GM18951 (cell line): Measurements from ENCODE around the gene TUSC2.

Experiments
- POLR2A ChIP-seq: IDR thresholded peaks from 4 replicates; pipeline ENCODE4 v1.6.1; 2011; ENCODE audit warnings: mild to moderate bottlenecking; ENCODE audit not compliant: insufficient read length, insufficient read depth; ENCODE audit errors: extremely low read depth
- in situ Hi-C: fragments of 300-500 bp; cut with MboI; formaldehyde crosslinking; loops from one replicate; pipeline ENCODE4 v1.12.0; 2022; ENCODE audit warnings: low sequenced_read_pairs, mixed read lengths, inconsistent platforms; ENCODE audit not compliant: unreplicated experiment

Gene TUSC2

GRCh38 chr3:50327943-50328691 is at the start of gene TUSC2:
TSS of gene TUSC2 (minus strand) at chr3:50328223. CDS start at chr3:50328099, 124 bp downstream.
- in situ Hi-C loops, result no loop called here
- peak; percentile 84 for TF ChIP-seq POLR2A

GRCh38 chr3:50375258-50375931 is 47.4 kb upstream of the TUSC2 start:
- TF ChIP-seq POLR2A, result no peak
- in situ Hi-C loops, result no loop called here

- no peak for TF ChIP-seq POLR2A
- in situ Hi-C loops, result no loop called here
Measured at GRCh38 chr3:50374363-50375257, 46.6 kb upstream of the TUSC2 start.

- no peak for TF ChIP-seq POLR2A
- in situ Hi-C loops, result no loop called here
Measured at GRCh38 chr3:50373146-50374051, 45.4 kb upstream of the TUSC2 start.

- in situ Hi-C loops, result no loop called here
- TF ChIP-seq POLR2A, result no peak
Measured at GRCh38 chr3:50372349-50372748, 44.3 kb upstream of the TUSC2 start.

- no peak for TF ChIP-seq POLR2A
- in situ Hi-C loops, result no loop called here
Measured at GRCh38 chr3:50371133-50371685, 43.2 kb upstream of the TUSC2 start.

- in situ Hi-C loops, result no loop called here
- TF ChIP-seq POLR2A, result no peak
Measured at GRCh38 chr3:50370594-50370993, 42.6 kb upstream of the TUSC2 start.

- in situ Hi-C loops, result no loop called here
- no peak for TF ChIP-seq POLR2A
Measured at GRCh38 chr3:50369012-50369670, 41.1 kb upstream of the TUSC2 start.

GRCh38 chr3:50365842-50366220 is 37.8 kb upstream of the TUSC2 start:
- in situ Hi-C loops, result no loop called here
- TF ChIP-seq POLR2A, result no peak

GRCh38 chr3:50365080-50365841 is 37.2 kb upstream of the TUSC2 start:
- in situ Hi-C loops, result no loop called here
- peak; percentile 50 for TF ChIP-seq POLR2A

GRCh38 chr3:50364573-50365079 is 36.6 kb upstream of the TUSC2 start:
- no peak for TF ChIP-seq POLR2A
- in situ Hi-C loops, result no loop called here
